GM21619 (cell line): ENCODE results near the gene HK1.
A peak's percentile ranks its signal among the peaks of the same experiment; 100 is the strongest.
"Not testable (repeated sequence)": the region's sequence is repeated elsewhere in the genome, so short reads cannot be mapped to it uniquely, and the experiment has no call there.

ENCODE experiments used
- ATAC-seq: cut with Tn5 transposase; IDR thresholded peaks from one replicate; pipeline ENCODE4 v1.9.1; 2021; ENCODE audit not compliant: unreplicated experiment

HK1 gene

DNA sequence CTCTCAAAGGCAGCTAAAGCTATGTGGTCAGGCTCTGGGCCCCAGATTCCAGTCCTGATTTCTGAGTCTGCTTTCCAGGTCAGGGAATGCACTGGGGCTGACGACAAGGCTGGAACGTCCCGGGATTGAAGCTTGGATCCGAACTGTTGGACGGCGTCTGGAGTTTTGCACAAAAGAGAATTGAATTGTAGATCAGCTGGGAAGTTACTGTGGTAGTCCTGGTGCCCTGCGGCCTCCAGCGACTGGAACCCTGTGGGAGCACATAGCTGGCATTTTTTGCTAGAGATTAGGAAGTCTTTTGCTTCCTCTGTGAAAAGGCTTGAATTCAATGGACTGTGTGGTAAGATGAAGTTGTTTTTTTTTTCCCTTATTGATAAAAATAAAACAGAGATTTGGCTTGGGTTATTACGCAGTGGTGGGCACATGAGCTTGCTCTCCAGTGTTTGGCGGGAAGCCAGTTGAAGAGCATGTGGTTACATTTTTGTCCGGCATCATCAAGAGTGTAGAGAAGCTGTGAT is at the start of gene HK1:
HK1 (plus strand) TSS at position 51 of the 518 bp plus-strand sequence.
- ATAC-seq, result no peak

GRCh38 chr10:69229616-69229916 is 48.7 kb upstream of the HK1 start:
- ATAC-seq, result no peak

GRCh38 chr10:69230128-69230527 is 48.2 kb upstream of the HK1 start:
- ATAC-seq, result no peak

DNA sequence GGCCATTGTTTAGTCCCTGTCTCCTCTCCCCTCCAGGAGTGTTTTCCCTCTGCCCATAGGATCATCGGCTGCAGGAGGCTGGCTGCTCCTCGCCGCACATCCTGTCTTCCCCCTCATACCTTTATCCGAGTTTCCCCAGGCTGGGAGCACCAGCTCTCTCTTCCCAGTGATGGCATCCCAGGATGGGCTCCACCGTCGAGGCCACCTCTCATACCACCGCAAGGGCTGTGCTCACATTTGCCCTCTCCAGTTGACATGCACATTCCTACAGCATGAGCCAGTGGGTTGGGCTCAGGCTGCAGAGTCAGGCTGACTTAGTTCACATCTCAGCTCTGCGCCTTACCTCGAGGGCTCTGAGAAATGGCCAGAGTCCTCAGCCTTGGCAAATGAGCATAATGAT is 46.0 kb upstream of the HK1 start:
- no peak for ATAC-seq

DNA sequence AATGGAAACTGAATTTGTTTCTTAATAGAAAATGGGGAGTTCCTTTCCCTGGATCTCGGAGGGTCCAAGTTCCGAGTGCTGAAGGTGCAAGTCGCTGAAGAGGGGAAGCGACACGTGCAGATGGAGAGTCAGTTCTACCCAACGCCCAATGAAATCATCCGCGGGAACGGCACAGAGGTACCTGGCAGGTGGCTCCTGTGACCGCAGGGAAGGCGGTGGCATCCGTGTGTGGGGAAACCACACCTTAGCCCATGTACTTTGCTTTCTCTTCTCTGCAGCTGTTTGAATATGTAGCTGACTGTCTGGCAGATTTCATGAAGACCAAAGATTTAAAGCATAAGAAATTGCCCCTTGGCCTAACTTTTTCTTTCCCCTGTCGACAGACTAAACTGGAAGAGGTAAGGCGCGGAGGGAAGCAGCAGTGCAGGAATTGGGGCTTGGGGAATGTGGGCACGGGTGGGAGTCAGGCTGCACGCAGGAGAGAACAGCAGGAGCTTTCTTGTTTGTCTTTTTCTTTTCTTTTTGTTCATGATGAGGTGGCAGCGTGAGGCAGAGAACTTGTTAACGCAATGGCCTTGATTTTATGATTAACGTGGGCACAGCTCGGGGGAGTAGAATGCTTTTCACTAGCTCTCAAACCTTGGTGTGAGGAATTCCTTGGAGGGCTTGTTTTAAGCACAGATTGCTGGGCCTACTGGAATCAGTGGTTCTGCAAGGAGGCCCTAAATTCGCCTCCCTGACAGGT is 45.4 kb upstream of the HK1 start:
- no peak for ATAC-seq

GRCh38 chr10:69234447-69234846 is 43.8 kb upstream of the HK1 start:
- ATAC-seq, result no peak

GRCh38 chr10:69237528-69238159 is 40.7 kb upstream of the HK1 start:
- ATAC-seq, result peak; percentile 95

GRCh38 chr10:69239136-69239535 is 39.2 kb upstream of the HK1 start:
- no peak for ATAC-seq

DNA sequence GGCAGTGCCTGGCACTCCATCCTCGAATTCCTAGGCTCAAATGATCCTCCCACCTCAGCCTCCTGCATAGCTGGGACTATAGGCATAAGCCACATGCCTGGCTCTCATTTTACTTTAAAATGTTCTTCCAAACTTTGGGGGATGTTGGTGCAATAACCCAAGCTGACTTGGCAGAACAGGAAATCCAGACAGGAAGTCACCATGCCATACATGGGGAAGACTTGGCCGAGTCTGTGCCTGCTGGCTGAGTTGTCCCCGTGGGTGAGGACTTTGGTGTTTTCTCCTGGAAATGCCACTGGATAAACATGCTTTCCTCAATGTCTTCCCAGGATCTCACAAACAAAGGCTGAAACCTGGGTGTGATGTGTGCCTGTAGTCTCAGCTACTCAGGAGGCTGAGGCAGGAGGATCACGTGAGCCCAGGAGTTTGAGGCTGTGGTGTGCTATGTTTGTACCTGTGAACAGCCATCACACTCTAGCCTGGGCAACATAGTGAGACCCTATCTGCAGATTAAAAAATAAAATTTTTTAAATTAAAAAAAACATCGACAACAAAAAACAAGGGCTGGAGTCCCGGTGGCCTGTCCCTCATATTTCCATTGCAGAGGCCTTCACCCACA is 38.4 kb upstream of the HK1 start:
- no peak for ATAC-seq

GRCh38 chr10:69240455-69240854 is 37.8 kb upstream of the HK1 start:
- ATAC-seq, result no peak

- no peak for ATAC-seq
These were observed 36.7 kb upstream of the HK1 start for GRCh38 chr10:69241575-69241974.

GRCh38 chr10:69242040-69242851 is 36.0 kb upstream of the HK1 start:
- ATAC-seq, result no peak

DNA sequence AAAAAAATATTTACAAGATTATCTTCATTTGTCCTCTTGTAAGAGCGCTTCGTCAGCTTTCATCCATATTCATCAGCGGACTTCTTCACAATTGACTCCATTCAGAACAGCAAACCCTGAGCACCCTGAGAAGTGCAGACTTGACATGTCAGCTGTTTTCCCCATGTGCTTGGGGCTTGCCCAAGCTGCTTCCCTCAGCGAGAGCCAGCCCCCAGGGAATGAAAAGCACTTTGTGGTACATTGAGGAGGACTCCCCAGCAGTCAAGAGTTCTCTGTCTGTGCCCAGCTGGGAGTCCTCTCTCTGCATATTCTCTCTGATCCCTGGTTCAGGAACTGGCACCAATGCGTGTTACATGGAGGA is 35.5 kb upstream of the HK1 start:
- ATAC-seq, result no peak

DNA sequence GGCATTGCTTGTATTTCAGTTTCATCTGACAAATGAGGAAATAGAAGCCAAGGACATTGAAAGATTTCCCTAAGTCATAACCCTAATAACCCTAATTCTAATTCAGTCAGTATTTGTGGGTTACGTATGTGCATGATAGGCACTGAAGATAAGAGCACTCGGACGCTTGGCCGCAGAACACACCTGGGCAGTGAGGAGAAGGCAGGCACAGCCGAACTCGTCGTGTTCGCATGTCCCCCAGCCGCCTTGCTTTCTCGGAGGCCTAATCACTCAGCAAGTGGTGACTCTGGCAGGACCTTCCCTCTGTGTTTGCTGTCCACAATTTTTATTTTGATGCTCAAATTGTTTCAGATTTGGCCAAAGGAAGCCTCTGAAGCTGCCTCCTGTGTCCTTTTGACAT is 34.5 kb upstream of the HK1 start:
- no peak for ATAC-seq

DNA sequence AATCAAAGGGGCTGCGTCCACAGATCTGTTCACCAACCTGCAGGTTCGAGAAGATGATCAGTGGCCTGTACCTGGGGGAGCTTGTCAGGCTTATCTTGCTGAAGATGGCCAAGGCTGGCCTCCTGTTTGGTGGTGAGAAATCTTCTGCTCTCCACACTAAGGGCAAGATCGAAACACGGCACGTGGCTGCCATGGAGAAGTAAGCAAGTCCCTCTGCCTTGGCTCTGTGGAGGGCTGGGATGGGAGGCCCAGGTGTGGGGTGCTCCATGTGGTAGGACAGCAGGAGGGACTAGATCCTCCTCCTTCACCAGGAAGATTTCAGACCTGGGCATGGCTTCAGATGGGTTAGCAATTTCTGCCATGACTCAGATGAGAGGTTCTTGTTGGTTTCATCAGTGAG is 32.3 kb upstream of the HK1 start:
- ATAC-seq, result no peak

DNA sequence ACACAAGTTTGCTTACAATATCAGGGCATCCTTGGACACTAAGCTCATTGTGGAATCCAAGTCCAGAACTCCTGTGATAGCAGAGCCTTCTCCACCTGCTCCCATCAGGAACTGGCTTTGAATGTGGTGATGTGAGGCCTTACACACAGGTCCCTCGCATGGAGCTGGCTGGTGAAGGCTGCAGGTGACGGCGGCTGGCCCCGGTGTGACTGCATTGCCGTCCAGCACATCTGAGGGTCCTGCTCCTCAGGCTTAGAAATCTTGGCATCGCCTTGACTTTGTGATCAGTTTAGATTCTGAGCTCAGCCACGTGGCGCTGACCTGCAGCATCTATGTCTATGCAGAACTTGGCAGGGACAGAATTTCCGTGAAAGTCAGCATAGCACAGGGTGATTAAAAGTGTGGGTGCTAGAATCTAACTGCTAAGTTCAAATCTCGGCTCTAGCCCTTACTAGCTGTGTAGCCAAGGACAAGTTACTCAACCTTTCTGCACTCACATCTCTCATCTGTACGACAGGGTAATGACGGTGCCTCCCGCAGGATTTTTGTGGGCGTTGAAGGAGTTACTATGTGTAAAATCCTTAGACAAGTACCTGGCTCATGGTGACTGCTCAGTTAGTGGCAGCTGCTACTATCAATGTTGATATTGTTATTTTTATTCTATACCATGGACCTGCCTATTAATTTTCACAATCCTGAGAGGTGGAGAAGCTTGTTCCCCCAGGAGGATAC is 31.5 kb upstream of the HK1 start:
- ATAC-seq, result no peak

DNA sequence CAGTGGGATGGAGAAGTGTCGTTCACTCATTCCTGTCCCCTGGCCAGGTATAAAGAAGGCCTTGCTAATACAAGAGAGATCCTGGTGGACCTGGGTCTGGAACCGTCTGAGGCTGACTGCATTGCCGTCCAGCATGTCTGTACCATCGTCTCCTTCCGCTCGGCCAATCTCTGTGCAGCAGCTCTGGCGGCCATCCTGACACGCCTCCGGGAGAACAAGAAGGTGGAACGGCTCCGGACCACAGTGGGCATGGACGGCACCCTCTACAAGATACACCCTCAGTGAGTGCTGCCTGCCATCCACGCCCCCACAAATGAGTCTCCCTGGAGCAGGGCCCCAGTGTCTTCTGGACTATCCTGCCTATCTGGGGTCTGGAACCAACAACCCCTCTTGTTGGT is 31.0 kb upstream of the HK1 start:
- no peak for ATAC-seq

DNA sequence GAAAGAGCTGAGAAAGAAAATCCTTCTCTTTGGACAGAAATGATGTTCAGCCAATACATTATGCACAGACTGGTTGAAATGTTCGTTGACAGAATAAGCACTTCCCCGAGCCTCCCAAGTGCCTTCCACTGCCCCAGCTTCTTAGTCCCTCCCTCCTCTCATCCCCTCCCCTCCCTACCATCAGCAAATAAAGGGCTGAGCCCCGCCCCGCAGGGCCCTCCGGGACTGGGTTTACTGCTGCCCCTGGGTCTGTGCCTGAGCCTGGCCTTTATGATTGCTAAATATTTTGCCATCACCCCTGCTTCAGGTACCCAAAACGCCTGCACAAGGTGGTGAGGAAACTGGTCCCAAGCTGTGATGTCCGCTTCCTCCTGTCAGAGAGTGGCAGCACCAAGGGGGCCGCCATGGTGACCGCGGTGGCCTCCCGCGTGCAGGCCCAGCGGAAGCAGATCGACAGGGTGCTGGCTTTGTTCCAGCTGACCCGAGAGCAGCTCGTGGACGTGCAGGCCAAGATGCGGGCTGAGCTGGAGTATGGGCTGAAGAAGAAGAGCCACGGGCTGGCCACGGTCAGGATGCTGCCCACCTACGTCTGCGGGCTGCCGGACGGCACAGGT is 30.1 kb upstream of the HK1 start:
- no peak for ATAC-seq

DNA sequence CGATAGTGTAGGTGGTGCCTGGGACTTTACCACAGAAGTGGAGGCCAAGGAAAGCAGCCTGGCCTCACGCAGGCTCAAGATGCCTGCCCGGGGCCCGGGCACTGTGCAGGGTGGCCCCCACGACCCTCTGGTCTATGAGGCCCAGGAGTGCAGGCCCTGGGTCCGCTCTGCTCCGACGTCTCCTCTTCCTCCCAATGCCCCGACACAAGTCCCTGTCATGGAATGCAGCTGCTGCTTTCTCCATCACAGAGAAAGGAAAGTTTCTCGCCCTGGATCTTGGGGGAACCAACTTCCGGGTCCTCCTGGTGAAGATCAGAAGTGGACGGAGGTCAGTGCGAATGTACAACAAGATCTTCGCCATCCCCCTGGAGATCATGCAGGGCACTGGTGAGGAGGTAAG is 28.3 kb upstream of the HK1 start:
- ATAC-seq, result no peak

DNA sequence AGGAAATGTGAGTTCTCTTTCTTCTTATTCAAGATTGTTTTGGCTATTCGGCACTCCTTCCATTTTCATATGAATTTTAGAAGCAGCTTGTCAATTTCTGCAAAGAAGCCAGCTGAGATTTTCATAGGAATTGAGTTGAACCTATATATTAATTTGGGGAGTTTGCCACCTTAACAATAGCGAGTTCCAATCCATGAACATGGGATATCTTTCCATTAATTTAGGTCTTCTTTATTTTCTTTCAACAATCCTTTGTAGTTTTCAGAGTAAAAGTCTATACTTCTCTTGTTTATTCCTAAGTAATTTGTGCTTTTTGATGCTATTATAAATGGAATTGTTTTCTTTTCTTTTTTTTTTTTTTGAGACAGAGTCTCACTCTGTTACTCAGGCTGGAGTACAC is 26.9 kb upstream of the HK1 start:
- ATAC-seq, result not testable (repeated sequence)

DNA sequence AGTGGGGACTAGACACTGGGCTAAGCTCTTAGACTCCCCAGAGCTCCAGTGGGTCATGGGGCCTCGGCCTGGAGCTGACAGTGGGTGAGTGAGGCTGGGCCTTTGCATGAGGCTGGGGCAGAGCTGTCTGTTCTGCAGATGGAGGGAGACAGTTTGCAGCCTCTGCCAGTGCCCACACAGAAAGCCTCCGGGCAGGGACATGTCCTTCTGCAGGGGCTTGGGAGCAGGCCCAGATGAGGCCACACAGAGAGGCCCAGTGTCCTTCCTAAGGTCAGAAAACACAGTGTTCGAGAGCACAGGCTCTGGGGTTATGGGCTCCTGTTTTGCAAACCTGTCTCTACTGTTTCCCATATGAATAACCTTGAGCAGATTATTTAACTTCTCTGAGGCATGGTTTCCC is 25.1 kb upstream of the HK1 start:
- no peak for ATAC-seq
